Left renal cortex interstitium (tissue), 4 donors: ENCODE data around the gene ERICH3. TPM values are rescaled to one million over a fixed set of nuclear protein-coding genes. Genes with fewer than 3 reads are reported as not detected.

Source experiments
- DNase-seq, 4 donors: peaks; one replicate each; pipeline ENCODE4 v3.0.0-alpha.2; 2013; ENCODE audit warnings: low read depth in 4 of 4, low spot score in 2 of 4, missing footprints in 1 of 4
- polyA plus RNA-seq, 4 donors: library from polyadenylated mRNA; unstranded; fragments of 120-200 nt; gene quantifications; one replicate each; pipeline ENCODE4 v1.2.1, GENCODE V29; 2013; ENCODE audit not compliant: insufficient read length in 4 of 4

Gene ERICH3
- polyA plus RNA-seq, 4 donors: 0.27 to 0.87 (median 0.56) TPM

- no peak for DNase-seq
Observed at GRCh38 chr1:74593887-74594866, 79.4 kb downstream of the ERICH3 start.

GRCh38 chr1:74592580-74593355, 80.8 kb downstream of the ERICH3 start:
- DNase-seq: no peak

- no peak for DNase-seq
Observed at GRCh38 chr1:74591949-74592348, 81.6 kb downstream of the ERICH3 start.

GRCh38 chr1:74590288-74590687, 83.3 kb downstream of the ERICH3 start:
- no peak for DNase-seq

- DNase-seq: no peak
Observed at GRCh38 chr1:74587888-74588287, 85.7 kb downstream of the ERICH3 start.

- no peak for DNase-seq
Observed at GRCh38 chr1:74586253-74586897, 87.2 kb downstream of the ERICH3 start.

- no peak for DNase-seq
Observed at GRCh38 chr1:74584185-74584584, 89.4 kb downstream of the ERICH3 start.

GRCh38 chr1:74583397-74583796, 90.2 kb downstream of the ERICH3 start:
- no peak for DNase-seq

GRCh38 chr1:74579425-74579824, 94.2 kb downstream of the ERICH3 start:
- no peak for DNase-seq

GRCh38 chr1:74578101-74578500, 95.5 kb downstream of the ERICH3 start:
- no peak for DNase-seq

GRCh38 chr1:74571891-74572290, 101.7 kb downstream of the ERICH3 start:
- DNase-seq: no peak

GRCh38 chr1:74571493-74571800, 102.1 kb downstream of the ERICH3 start:
- no peak for DNase-seq

GRCh38 chr1:74570797-74571492, 102.6 kb downstream of the ERICH3 start:
- peak in 1 of 4 donors; percentile 2 for DNase-seq

- no peak for DNase-seq
Observed at GRCh38 chr1:74549932-74550331, 123.7 kb downstream of the ERICH3 start.

- DNase-seq: no peak
Observed at GRCh38 chr1:74548961-74549750, 124.4 kb downstream of the ERICH3 start.

- no peak for DNase-seq
Observed at GRCh38 chr1:74545821-74546220, 127.8 kb downstream of the ERICH3 start.

GRCh38 chr1:74534241-74534640, 139.4 kb downstream of the ERICH3 start:
- no peak for DNase-seq

- DNase-seq: no peak
Observed at GRCh38 chr1:74531796-74532195, 141.8 kb downstream of the ERICH3 start.

- DNase-seq: no peak
Observed at GRCh38 chr1:74530892-74531291, 142.7 kb downstream of the ERICH3 start.

- DNase-seq: no peak
Observed at GRCh38 chr1:74528123-74528522, 145.5 kb downstream of the ERICH3 start.
